ENCODE measurements around the gene MSANTD1.
"Not testable (repeated sequence)": the region's sequence is repeated elsewhere in the genome, so short reads cannot be mapped to it uniquely, and the experiment has no call there.

Gene MSANTD1

GRCh38 chr4:3287271-3287971, 38.5 kb downstream of the MSANTD1 start:
- DNase-seq (ENCODE audit: low read depth in 4 of 4, low spot score in 1 of 4): no peak

GRCh38 chr4:3287972-3288570, 39.1 kb downstream of the MSANTD1 start:
- no peak for DNase-seq (ENCODE audit: low read depth in 4 of 4, low spot score in 1 of 4)

GRCh38 chr4:3288571-3289094, 39.7 kb downstream of the MSANTD1 start:
- no peak for DNase-seq (ENCODE audit: low read depth in 4 of 4, low spot score in 1 of 4)

GRCh38 chr4:3290476-3290875, 41.5 kb downstream of the MSANTD1 start:
- no peak for DNase-seq (ENCODE audit: low read depth in 4 of 4, low spot score in 1 of 4)

- no peak for DNase-seq (ENCODE audit: low read depth in 4 of 4, low spot score in 1 of 4)
Observed at GRCh38 chr4:3290889-3291321, 41.9 kb downstream of the MSANTD1 start.

- DNase-seq (ENCODE audit: low read depth in 4 of 4, low spot score in 1 of 4): no peak
Observed at GRCh38 chr4:3291411-3291968, 42.5 kb downstream of the MSANTD1 start.

- no peak for DNase-seq (ENCODE audit: low read depth in 4 of 4, low spot score in 1 of 4)
Observed at GRCh38 chr4:3291969-3292570, 43.1 kb downstream of the MSANTD1 start.

- peak; percentile 72 to 89 (median 83) for DNase-seq (ENCODE audit: low read depth in 4 of 4, low spot score in 1 of 4)
Observed at GRCh38 chr4:3292571-3293400, 43.8 kb downstream of the MSANTD1 start, which contains the start of gene RGS12. Gene RGS12 (plus strand): TSS chr4:3293021. CDS start chr4:3316171, 23,150 bp downstream.

- no peak for DNase-seq (ENCODE audit: low read depth in 4 of 4, low spot score in 1 of 4)
Observed at GRCh38 chr4:3293401-3294391, 44.7 kb downstream of the MSANTD1 start.

GRCh38 chr4:3294401-3295241, 45.7 kb downstream of the MSANTD1 start:
- DNase-seq (ENCODE audit: low read depth in 4 of 4, low spot score in 1 of 4): no peak

GRCh38 chr4:3295837-3296624, 47.1 kb downstream of the MSANTD1 start:
- DNase-seq (ENCODE audit: low read depth in 4 of 4, low spot score in 1 of 4): no peak

GRCh38 chr4:3296651-3297050, 47.7 kb downstream of the MSANTD1 start:
- DNase-seq (ENCODE audit: low read depth in 4 of 4, low spot score in 1 of 4): no peak

- DNase-seq (ENCODE audit: low read depth in 4 of 4, low spot score in 1 of 4): no peak
Observed at GRCh38 chr4:3297066-3297859, 48.3 kb downstream of the MSANTD1 start.

GRCh38 chr4:3299122-3299975, 50.4 kb downstream of the MSANTD1 start:
- DNase-seq (ENCODE audit: low read depth in 4 of 4, low spot score in 1 of 4): no peak

GRCh38 chr4:3299976-3300671, 51.2 kb downstream of the MSANTD1 start:
- DNase-seq (ENCODE audit: low read depth in 4 of 4, low spot score in 1 of 4): no peak

- not testable (repeated sequence) for DNase-seq (ENCODE audit: low read depth in 4 of 4, low spot score in 1 of 4)
Observed at GRCh38 chr4:3300882-3301281, 51.9 kb downstream of the MSANTD1 start.
